GM12878 (cell line): Measurements from ENCODE around the gene RABEP2. TPM values are rescaled to one million over a fixed set of nuclear protein-coding genes. Genes with fewer than 3 reads are reported as not detected.
A peak's percentile ranks its signal among the peaks of the same experiment; 100 is the strongest.

ENCODE experiments used
- IKZF1 ChIP-seq: fragments of 450-650 bp; conservative IDR thresholded peaks from 2 replicates; pipeline ENCODE4 v1.6.1; 2017; ENCODE audit warnings: antibody characterized with exemption, mild to moderate bottlenecking
- KAT2A ChIP-seq: conservative IDR thresholded peaks from 2 replicates; pipeline ENCODE4 v1.6.1; 2011; ENCODE audit warnings: low read depth, low read length; ENCODE audit not compliant: control insufficient read depth
- LARP7 ChIP-seq: fragments of 450-650 bp; IDR thresholded peaks from 2 replicates; pipeline ENCODE4 v1.6.1; 2017; ENCODE audit warnings: mild to moderate bottlenecking
- MEF2A ChIP-seq: IDR thresholded peaks from 2 replicates; pipeline ENCODE4 v1.6.1; 2011; ENCODE audit warnings: low read depth, mild to moderate bottlenecking, low read length, moderate library complexity; ENCODE audit not compliant: insufficient read depth
- MXI1 ChIP-seq: fragments of 150-350 bp; IDR thresholded peaks from 2 replicates; pipeline ENCODE4 v1.6.1; 2011; ENCODE audit warnings: low read depth, mild to moderate bottlenecking, inconsistent platforms, low read length, improper control_type of control experiment
- NRF1 ChIP-seq: conservative IDR thresholded peaks from 2 replicates; pipeline ENCODE4 v1.6.1; 2011; ENCODE audit warnings: mild to moderate bottlenecking, low read depth, low read length, improper control_type of control experiment
- PAX5 ChIP-seq: IDR thresholded peaks from 2 replicates; pipeline ENCODE4 v1.6.1; 2011; ENCODE audit warnings: low read depth, low read length, borderline replicate concordance
- POLR2AphosphoS2 ChIP-seq: IDR thresholded peaks from 2 replicates; pipeline ENCODE4 v1.6.1; 2011; ENCODE audit warnings: low read depth, mild to moderate bottlenecking, low read length, improper control_type of control experiment, moderate library complexity
- RAD51 ChIP-seq: fragments of 450-650 bp; IDR thresholded peaks from 2 replicates; pipeline ENCODE4 v1.6.1; 2016; ENCODE audit warnings: moderate library complexity, mild to moderate bottlenecking, inconsistent platforms
- TCF7 ChIP-seq: IDR thresholded peaks from 2 replicates; pipeline ENCODE4 v1.6.1; 2014; ENCODE audit warnings: antibody characterized with exemption, borderline replicate concordance
- ZNF207 ChIP-seq: fragments of 450-650 bp; IDR thresholded peaks from 2 replicates; pipeline ENCODE4 v1.6.1; 2014; ENCODE audit warnings: antibody characterized with exemption, mild to moderate bottlenecking, borderline replicate concordance
- ZSCAN29 ChIP-seq: fragments of 450-650 bp; IDR thresholded peaks from 2 replicates; pipeline ENCODE4 v1.6.1; 2017; ENCODE audit warnings: mild to moderate bottlenecking, moderate library complexity
- polyA plus RNA-seq, 11 experiments: library from polyadenylated mRNA; depleted of rRNA in 4 of 11; unstranded in 6 of 11; stranded (reverse) in 5 of 11; fragments of >200 nt; fragmentation: Nextera tagmentation in 4 of 11; fragmentation: Illumina TruSeq in 1 of 11; extraction: Ambion mirVana in 4 of 11; extraction: Trizol in 1 of 11; gene quantifications; 1 replicate in 1 of 11; 2 replicates in 10 of 11; pipeline versions ENCODE4 v1.2.1 to v1.2.3, GENCODE V29; 2011 to 2016; ENCODE audit warnings: inconsistent platforms in 2 of 11, missing spikeins in 2 of 11, low read depth in 1 of 11
- total RNA-seq, 4 experiments: library from RNA; depleted of rRNA in 3 of 4; stranded (reverse); fragments of >200 nt in 3 of 4; fragmentation: Illumina TruSeq in 1 of 4; extraction: Trizol in 1 of 4; gene quantifications; 2 replicates each; pipeline versions ENCODE4 v1.2.1 to v1.2.3, GENCODE V29; 2013 to 2021
- TF ChIP-seq, protein P1 (sequence below): IDR thresholded peaks from 2 replicates; pipeline ENCODE4 v1.6.1; 2012; ENCODE audit warnings: low read depth, low read length, improper control_type of control experiment
- TF ChIP-seq, protein P2 (sequence below): fragments of 450-650 bp; IDR thresholded peaks from 2 replicates; pipeline ENCODE4 v1.6.1; 2016; ENCODE audit warnings: mild to moderate bottlenecking, moderate library complexity, borderline replicate concordance
- TF ChIP-seq, protein P3 (sequence below): fragments of 450-650 bp; conservative IDR thresholded peaks from 2 replicates; pipeline ENCODE4 v1.6.1; 2017; ENCODE audit warnings: mild to moderate bottlenecking, moderate library complexity
- TF ChIP-seq, protein P4 (sequence below): IDR thresholded peaks from 2 replicates; pipeline ENCODE4 v1.6.1; 2011; ENCODE audit warnings: mild to moderate bottlenecking, low read depth, low read length, moderate library complexity; ENCODE audit not compliant: insufficient replicate concordance

RABEP2 gene
- total and polyA plus RNA-seq, 10 of the 15 experiments (the other 5 are each of a cell fraction or from before 2014, with no cell fraction given), result 0.47 to 33.2 (median 18.6) TPM

DNA sequence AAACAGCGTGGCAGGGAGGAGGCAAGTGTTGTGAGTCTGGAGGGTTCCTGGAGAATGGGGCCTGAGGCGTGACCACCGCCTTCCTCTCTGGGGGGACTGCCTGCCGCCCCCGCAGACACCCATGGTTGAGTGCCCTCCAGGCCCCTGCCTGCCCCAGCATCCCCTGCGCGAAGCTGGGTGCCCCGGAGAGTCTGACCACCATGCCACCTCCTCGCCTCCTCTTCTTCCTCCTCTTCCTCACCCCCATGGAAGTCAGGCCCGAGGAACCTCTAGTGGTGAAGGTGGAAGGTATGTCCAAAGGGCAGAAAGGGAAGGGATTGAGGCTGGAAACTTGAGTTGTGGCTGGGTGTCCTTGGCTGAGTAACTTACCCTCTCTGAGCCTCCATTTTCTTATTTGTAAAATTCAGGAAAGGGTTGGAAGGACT, 6.8 kb upstream of the RABEP2 start, which contains the start of gene CD19 (continued):
- peak; percentile 74 for TF ChIP-seq IKZF1
- TF ChIP-seq, protein P1, sequence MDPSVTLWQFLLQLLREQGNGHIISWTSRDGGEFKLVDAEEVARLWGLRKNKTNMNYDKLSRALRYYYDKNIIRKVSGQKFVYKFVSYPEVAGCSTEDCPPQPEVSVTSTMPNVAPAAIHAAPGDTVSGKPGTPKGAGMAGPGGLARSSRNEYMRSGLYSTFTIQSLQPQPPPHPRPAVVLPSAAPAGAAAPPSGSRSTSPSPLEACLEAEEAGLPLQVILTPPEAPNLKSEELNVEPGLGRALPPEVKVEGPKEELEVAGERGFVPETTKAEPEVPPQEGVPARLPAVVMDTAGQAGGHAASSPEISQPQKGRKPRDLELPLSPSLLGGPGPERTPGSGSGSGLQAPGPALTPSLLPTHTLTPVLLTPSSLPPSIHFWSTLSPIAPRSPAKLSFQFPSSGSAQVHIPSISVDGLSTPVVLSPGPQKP, result no peak
- TF ChIP-seq, protein P2, sequence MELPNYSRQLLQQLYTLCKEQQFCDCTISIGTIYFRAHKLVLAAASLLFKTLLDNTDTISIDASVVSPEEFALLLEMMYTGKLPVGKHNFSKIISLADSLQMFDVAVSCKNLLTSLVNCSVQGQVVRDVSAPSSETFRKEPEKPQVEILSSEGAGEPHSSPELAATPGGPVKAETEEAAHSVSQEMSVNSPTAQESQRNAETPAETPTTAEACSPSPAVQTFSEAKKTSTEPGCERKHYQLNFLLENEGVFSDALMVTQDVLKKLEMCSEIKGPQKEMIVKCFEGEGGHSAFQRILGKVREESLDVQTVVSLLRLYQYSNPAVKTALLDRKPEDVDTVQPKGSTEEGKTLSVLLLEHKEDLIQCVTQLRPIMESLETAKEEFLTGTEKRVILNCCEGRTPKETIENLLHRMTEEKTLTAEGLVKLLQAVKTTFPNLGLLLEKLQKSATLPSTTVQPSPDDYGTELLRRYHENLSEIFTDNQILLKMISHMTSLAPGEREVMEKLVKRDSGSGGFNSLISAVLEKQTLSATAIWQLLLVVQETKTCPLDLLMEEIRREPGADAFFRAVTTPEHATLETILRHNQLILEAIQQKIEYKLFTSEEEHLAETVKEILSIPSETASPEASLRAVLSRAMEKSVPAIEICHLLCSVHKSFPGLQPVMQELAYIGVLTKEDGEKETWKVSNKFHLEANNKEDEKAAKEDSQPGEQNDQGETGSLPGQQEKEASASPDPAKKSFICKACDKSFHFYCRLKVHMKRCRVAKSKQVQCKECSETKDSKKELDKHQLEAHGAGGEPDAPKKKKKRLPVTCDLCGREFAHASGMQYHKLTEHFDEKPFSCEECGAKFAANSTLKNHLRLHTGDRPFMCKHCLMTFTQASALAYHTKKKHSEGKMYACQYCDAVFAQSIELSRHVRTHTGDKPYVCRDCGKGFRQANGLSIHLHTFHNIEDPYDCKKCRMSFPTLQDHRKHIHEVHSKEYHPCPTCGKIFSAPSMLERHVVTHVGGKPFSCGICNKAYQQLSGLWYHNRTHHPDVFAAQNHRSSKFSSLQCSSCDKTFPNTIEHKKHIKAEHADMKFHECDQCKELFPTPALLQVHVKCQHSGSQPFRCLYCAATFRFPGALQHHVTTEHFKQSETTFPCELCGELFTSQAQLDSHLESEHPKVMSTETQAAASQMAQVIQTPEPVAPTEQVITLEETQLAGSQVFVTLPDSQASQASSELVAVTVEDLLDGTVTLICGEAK, result no peak
- no peak for TF ChIP-seq KAT2A
- TF ChIP-seq, protein P3, sequence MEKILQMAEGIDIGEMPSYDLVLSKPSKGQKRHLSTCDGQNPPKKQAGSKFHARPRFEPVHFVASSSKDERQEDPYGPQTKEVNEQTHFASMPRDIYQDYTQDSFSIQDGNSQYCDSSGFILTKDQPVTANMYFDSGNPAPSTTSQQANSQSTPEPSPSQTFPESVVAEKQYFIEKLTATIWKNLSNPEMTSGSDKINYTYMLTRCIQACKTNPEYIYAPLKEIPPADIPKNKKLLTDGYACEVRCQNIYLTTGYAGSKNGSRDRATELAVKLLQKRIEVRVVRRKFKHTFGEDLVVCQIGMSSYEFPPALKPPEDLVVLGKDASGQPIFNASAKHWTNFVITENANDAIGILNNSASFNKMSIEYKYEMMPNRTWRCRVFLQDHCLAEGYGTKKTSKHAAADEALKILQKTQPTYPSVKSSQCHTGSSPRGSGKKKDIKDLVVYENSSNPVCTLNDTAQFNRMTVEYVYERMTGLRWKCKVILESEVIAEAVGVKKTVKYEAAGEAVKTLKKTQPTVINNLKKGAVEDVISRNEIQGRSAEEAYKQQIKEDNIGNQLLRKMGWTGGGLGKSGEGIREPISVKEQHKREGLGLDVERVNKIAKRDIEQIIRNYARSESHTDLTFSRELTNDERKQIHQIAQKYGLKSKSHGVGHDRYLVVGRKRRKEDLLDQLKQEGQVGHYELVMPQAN, result no peak
- no peak for TF ChIP-seq ZSCAN29
- no peak for TF ChIP-seq TCF7
- no peak for TF ChIP-seq ZNF207
- no peak for TF ChIP-seq POLR2AphosphoS2
- no peak for TF ChIP-seq NRF1
- TF ChIP-seq PAX5, result peak; percentile 99
- no peak for TF ChIP-seq MXI1
- TF ChIP-seq MEF2A, result no peak
- TF ChIP-seq RAD51, result no peak
- TF ChIP-seq, protein P4, sequence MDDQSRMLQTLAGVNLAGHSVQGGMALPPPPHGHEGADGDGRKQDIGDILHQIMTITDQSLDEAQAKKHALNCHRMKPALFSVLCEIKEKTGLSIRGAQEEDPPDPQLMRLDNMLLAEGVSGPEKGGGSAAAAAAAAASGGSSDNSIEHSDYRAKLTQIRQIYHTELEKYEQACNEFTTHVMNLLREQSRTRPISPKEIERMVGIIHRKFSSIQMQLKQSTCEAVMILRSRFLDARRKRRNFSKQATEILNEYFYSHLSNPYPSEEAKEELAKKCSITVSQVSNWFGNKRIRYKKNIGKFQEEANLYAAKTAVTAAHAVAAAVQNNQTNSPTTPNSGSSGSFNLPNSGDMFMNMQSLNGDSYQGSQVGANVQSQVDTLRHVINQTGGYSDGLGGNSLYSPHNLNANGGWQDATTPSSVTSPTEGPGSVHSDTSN, result no peak
- no peak for TF ChIP-seq LARP7
